ENCODE data around the gene PCDHGA3. TPM values are rescaled to one million over a fixed set of nuclear protein-coding genes. Genes with fewer than 3 reads are reported as not detected.

The PCDHGA3 gene
- total and polyA plus RNA-seq, 2 of the 13 experiments (the other 11 are each of a cell fraction or from before 2014, with no cell fraction given) = 0.05 TPM; not detected in 1

DNA sequence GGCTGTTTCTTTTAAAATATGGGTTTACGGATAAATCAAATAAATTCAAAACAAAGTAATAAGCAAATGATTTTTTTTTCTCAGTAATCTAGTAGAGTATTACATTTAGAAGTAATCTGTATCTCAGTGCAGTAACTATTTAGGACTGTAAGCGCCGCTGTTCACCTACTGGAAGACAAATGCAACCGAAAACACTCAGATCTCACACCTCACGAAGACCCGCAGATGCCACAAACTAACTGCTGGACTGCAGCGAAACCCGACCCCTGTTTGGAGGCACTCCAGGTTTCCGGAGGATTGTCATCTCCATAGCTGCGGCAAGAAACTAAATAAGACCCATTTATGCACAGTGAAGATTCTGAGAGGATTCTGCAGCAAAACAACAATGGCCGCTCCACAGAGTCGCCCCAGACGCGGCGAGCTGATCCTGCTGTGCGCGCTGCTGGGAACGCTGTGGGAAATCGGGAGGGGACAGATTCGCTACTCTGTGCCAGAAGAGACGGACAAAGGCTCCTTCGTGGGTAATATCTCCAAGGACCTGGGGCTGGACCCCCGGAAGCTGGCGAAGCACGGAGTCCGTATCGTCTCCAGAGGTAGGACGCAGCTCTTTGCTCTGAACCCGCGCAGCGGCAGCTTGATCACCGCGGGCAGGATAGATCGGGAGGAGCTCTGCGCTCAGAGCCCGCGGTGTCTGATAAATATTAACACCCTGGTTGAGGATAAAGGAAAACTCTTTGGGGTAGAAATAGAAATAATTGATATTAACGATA, 49.0 kb downstream of the PCDHGA3 start, which contains the start of gene PCDHGA8:
Gene PCDHGA8 (plus strand): TSS at position 205 of the 770 bp plus-strand sequence. CDS start 181 bp downstream, at position 386.
- no peak within 1 kb of the TSS for H3K4me2 ChIP-seq (ENCODE audit: low read depth, low read length)
- H3K79me2 ChIP-seq (ENCODE audit: insufficient read depth, low read length) = no peaks in the 10 kb centered on the region
- ATAC-seq (no peak), DNase-seq (ENCODE audit: low spot score) (no peak), FAIRE-seq (no peak)
- H3K36me3 ChIP-seq (replicated peaks in 1 of 2; ENCODE audit: control insufficient read depth in 1 of 2, insufficient read depth in 2 of 2, low read length in 2 of 2) = no peaks in the 10 kb centered on the region
- no TSS peak for BruUV-seq (replicated peaks)
- ChIA-PET CTCF (ENCODE audit: low intra/inter-chr PET ratio, low total read pairs) (no interaction called here), POLR2A (no interaction called here)
- peaks cover 47% of the 10 kb centered on the region for H3K9me3 ChIP-seq (ENCODE audit: low read length)
- H3K27ac ChIP-seq (ENCODE audit: extremely low read length, insufficient read depth, low read length) = no peak within 1 kb of the TSS
- H3K4me1 ChIP-seq (ENCODE audit: insufficient read depth, low read length) = peaks cover 5% of the 10 kb centered on the region; the same call in 1 of the 2 replicates
- WGBS (ENCODE audit: low lambda C conversion rate) = 89% methylated on average over 38 of the region's 38 CpGs
- TF ChIP-seq CTCF (CRISPR knock-in tag; IDR thresholded peaks at IDR 0.05) = peak; percentile 17; the same call in 1 of the 2 replicates
- no peak for TF ChIP-seq GZF1 (CRISPR knock-in tag; IDR thresholded peaks at IDR 0.05)
- in situ Hi-C loops (cut with HindIII; ENCODE audit: extremely low pct_ligation_motif_present, low pct_unique_long_range_greater_than_20kb) (no loop called here), intact Hi-C loops (cut with micrococcal nuclease; ENCODE audit: unreplicated experiment) (no loop called here)
- H3K27me3 ChIP-seq (ENCODE audit: control insufficient read depth in 1 of 2, insufficient read depth in 2 of 2, low read length in 2 of 2) = no peaks in the 10 kb centered on the region
- H2AFZ ChIP-seq (ENCODE audit: low read length) = no peak within 1 kb of the TSS
- H3K9ac ChIP-seq (ENCODE audit: insufficient read depth, low read depth, low read length) = no peak within 1 kb of the TSS
- H4K20me1 ChIP-seq (ENCODE audit: insufficient read depth, low read length) = no peaks in the 10 kb centered on the region
- no peak within 1 kb of the TSS for H3K4me3 ChIP-seq (replicated peaks in 1 of 3; ENCODE audit: insufficient read depth in 1 of 3, low read depth in 2 of 3, low read length in 3 of 3)

DNA sequence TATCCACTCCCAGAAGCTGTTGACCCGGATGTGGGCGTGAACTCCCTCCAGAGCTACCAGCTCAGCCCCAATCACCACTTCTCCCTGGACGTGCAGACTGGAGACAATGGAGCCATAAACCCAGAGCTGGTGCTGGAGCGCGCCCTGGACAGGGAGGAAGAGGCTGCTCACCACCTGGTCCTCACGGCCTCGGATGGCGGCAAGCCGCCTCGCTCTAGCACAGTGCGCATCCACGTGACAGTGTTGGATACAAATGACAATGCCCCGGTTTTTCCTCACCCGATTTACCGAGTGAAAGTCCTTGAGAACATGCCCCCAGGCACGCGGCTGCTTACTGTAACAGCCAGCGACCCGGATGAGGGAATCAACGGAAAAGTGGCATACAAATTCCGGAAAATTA, 49.6 kb downstream of the PCDHGA3 start:
- intact Hi-C loops (cut with micrococcal nuclease; ENCODE audit: unreplicated experiment) (no loop called here), in situ Hi-C loops (cut with HindIII; ENCODE audit: extremely low pct_ligation_motif_present, low pct_unique_long_range_greater_than_20kb) (no loop called here)
- peaks cover 5% of the 10 kb centered on the region; the same call in 1 of the 2 replicates for H3K4me1 ChIP-seq (ENCODE audit: insufficient read depth, low read length)
- FAIRE-seq (no peak), DNase-seq (ENCODE audit: low spot score) (no peak), ATAC-seq (no peak)
- CTCF ChIA-PET (ENCODE audit: low intra/inter-chr PET ratio, low total read pairs) = no interaction called here
- no peaks in the 10 kb centered on the region for H3K79me2 ChIP-seq (ENCODE audit: insufficient read depth, low read length)
- H3K9me3 ChIP-seq (ENCODE audit: low read length) = peaks cover 51% of the 10 kb centered on the region
- BruUV-seq (replicated peaks) = no TSS peak
- no peak overlapping the region for H3K4me2 ChIP-seq (ENCODE audit: low read depth, low read length)
- POLR2A ChIA-PET = no interaction called here
- no peak overlapping the region for H3K27ac ChIP-seq (ENCODE audit: extremely low read length, insufficient read depth, low read length)
- no peak overlapping the region for H3K9ac ChIP-seq (ENCODE audit: insufficient read depth, low read depth, low read length)
- H3K27me3 ChIP-seq (ENCODE audit: control insufficient read depth in 1 of 2, insufficient read depth in 2 of 2, low read length in 2 of 2) = no peaks in the 10 kb centered on the region
- 64% methylated on average over 16 of the region's 21 CpGs for WGBS (ENCODE audit: low lambda C conversion rate)
- H4K20me1 ChIP-seq (ENCODE audit: insufficient read depth, low read length) = no peaks in the 10 kb centered on the region
- no peak overlapping the region for H2AFZ ChIP-seq (ENCODE audit: low read length)
- no peak overlapping the region for H3K4me3 ChIP-seq (replicated peaks in 1 of 3; ENCODE audit: insufficient read depth in 1 of 3, low read depth in 2 of 3, low read length in 3 of 3)
- H3K36me3 ChIP-seq (replicated peaks in 1 of 2; ENCODE audit: control insufficient read depth in 1 of 2, insufficient read depth in 2 of 2, low read length in 2 of 2) = no peaks in the 10 kb centered on the region
- TF ChIP-seq MAF1 (CRISPR knock-in tag; IDR thresholded peaks at IDR 0.05; ENCODE audit: borderline replicate concordance) = no peak
- TF ChIP-seq EP300 (IDR thresholded peaks at IDR 0.05; ENCODE audit: low read depth in 2 of 2, low read length in 2 of 2) = no peak
- TF ChIP-seq EP300 (CRISPR knock-in tag; IDR thresholded peaks at IDR 0.05; ENCODE audit: borderline replicate concordance) = no peak
- no peak for TF ChIP-seq PBX2 (CRISPR knock-in tag; IDR thresholded peaks at IDR 0.05)
- TF ChIP-seq DR1 (CRISPR knock-in tag; IDR thresholded peaks at IDR 0.05) = no peak
- no peak for TF ChIP-seq ZFP62 (CRISPR knock-in tag; IDR thresholded peaks at IDR 0.05)
- TF ChIP-seq NCOR1 (IDR thresholded peaks at IDR 0.05; ENCODE audit: borderline replicate concordance, low read length) = no peak

Measured in HepG2 (cell line).